Measurements from ENCODE around the gene F8A1.
A peak's percentile ranks its signal among the peaks of the same experiment; 100 is the strongest.
"Not testable (repeated sequence)": the region's sequence is repeated elsewhere in the genome, so short reads cannot be mapped to it uniquely, and the experiment has no call there.

The F8A1 gene

DNA sequence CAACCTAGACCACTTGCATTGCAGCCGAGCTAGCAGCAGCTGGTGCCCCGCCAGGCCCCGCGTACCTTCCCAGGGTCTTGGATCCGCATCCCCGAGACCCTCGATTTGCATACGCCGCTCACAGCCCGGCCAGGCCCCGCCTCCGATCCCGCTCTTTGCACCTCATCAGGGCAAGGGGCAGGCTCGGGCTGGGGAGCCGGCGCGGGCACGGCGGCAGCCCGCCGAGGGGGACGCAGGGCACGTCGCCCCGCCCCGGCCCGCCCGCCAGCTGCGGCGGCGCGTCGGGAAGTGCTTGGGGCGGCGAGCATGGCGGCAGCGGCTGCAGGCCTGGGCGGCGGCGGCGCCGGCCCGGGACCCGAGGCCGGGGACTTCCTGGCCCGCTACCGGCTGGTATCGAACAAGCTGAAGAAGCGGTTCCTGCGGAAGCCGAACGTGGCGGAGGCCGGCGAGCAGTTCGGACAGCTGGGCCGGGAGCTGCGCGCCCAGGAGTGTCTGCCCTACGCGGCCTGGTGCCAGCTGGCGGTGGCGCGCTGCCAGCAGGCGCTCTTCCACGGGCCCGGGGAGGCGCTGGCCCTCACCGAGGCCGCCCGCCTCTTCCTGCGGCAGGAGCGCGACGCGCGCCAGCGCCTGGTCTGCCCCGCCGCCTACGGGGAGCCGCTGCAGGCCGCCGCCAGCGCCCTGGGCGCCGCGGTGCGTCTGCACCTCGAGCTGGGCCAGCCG lies at the start of gene F8A1:
TSS of gene F8A1 (plus strand) at position 287 of the 720 bp plus-strand sequence. CDS start at position 307, 20 bp downstream.
- peak; percentile 49 for DNase-seq (ENCODE audit: low spot score)

DNA sequence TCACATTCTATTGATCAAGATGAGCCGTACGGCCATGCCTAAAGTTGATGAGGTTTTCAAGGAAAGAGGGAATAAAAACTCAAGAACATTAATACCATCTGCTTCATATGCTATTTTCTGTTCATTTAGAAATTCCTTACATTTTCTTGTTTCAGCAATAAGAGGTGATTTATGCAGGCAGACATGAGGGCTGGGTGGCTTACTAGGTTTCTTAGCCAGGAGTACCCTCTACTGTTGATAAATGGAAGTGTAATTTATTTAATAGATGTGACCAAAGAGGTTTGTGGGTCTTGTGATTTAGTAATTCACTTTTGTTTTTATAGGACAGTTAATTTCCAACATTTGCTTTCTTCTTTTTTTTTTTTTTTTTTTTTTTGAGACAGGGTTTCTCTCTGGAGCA lies 45.3 kb upstream of the F8A1 start:
- peak; percentile 52 for DNase-seq (ENCODE audit: low spot score)

DNA sequence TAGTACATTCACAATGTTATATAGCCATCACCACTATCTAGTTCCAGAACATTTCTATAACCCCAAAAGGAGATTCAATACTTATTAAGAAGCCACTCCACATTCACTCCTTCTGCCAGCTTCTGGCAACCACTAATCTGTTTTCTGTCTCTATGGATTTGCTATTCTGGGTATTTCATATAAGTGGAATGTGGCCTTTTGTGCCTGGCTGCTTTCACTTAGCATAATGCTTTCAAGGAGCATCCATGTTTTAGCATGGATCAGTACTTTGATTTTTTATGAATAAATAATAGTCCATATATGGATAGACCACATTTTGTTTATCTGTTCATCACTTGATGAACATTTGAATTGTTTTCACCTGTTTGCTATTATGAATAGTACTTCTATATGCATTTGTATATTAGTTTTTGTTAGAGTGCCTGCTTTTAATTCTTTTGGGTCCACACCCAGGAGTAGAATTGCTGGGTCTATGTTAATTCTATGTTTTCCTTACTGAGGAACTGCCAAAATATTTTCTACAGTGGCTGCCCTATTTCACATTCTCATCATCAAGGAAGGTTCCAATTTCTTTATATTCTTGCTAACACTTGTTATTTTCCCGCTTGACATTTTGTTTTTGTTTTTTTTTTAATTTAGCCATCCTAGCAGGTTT lies 35.1 kb upstream of the F8A1 start:
- no peak for DNase-seq (ENCODE audit: low spot score)

DNA sequence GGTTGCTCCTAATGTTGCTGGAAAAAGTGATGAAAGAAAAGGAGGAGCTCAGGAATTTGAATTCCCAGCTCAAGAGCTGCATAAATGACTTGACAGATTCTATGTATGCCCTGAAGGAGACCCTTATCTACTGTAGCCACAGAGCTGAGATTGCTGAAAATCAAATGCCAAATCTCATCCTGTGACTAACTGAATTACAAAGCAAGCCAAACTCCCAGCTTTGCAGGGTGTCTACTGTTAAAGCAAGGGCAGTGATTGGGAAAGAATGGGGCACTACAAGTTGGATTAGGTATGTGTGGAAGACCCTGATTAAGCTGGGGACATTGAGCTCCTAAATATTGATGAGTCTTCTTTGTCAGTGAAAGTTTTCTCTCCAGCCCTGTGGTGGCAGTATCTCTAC lies 30.9 kb upstream of the F8A1 start:
- no peak for DNase-seq (ENCODE audit: low spot score)

DNA sequence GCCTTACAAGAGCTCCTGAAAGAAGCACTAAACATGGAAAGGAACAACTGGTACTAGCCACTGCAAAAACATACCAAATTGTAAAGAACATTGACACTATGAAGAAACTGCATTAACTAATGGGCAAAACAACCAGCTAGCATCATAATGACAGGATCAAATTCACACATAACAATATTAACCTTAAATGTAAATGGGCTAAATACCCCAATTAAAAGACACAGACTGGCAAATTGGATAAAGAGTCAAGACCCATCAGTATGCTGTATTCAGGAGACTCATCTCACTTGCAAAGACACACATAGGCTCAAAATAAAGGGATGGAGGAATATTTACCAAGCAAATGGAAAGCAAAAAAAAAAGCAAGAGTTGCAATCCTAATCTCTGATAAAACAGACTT lies 17.6 kb upstream of the F8A1 start:
- not testable (repeated sequence) for DNase-seq (ENCODE audit: low spot score)

DNA sequence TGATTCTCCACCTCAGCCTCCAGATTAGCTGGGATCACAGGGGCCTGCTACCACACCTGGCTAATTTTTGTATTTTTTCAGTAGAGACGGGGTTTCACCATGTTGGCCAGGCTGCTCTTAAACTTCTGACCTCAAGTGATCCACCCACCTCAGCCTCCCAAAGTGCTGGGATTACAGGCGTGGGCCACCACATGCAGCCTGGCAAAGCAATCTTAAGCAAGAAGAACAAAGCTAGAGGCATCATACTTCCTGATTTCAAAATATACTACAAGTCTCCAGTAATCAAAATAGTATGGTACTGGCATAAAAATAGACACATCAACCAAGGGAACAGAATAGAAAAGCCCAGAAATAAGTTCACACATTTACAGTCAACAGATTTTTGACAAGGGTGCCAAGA lies 12.8 kb upstream of the F8A1 start:
- DNase-seq (ENCODE audit: low spot score) = no peak

DNA sequence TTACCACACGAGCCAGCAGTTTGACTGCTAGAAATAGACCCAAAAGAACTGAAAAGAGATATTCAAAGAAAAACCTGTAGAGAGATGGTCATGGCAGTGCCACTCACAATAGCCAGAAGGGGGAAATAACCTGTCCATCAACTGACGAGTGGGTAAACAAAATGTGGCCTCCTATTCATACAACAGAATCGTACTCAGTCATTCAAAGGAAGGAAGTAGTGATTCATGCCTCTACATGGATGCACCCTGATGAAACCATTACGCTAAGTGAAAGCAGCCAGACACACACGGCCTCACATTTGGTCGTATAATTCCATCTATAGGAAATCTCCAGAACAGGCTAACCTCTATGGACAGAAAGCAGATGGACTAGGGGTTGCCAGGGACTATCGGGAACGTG lies 2.1 kb upstream of the F8A1 start:
- not testable (repeated sequence) for DNase-seq (ENCODE audit: low spot score)

DNA sequence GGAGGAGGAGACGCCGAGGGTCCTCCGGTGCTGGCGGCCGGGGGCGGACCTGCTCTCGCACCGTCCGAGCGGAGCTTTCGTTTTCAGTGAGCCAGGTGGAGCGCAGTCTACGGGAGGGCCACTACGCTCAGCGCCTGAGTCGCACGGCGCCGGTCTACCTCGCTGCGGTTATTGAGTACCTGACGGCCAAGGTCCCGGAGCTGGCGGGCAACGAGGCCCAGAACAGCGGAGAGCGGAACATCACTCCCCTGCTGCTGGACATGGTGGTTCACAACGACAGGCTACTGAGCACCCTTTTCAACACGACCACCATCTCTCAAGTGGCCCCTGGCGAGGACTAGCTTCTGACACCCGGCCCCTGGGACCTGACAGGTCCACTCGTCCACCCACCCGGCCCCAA lies 1.1 kb upstream of the F8A1 start:
- not testable (repeated sequence) for DNase-seq (ENCODE audit: low spot score)

- not testable (repeated sequence) for DNase-seq (ENCODE audit: low spot score)
These were observed 606 bp upstream of the F8A1 start for GRCh38 chrX:154885549-154885948.

GRCh38 chrX:154886789-154887221 lies 650 bp downstream of the F8A1 start:
- not testable (repeated sequence) for DNase-seq (ENCODE audit: low spot score)

DNA sequence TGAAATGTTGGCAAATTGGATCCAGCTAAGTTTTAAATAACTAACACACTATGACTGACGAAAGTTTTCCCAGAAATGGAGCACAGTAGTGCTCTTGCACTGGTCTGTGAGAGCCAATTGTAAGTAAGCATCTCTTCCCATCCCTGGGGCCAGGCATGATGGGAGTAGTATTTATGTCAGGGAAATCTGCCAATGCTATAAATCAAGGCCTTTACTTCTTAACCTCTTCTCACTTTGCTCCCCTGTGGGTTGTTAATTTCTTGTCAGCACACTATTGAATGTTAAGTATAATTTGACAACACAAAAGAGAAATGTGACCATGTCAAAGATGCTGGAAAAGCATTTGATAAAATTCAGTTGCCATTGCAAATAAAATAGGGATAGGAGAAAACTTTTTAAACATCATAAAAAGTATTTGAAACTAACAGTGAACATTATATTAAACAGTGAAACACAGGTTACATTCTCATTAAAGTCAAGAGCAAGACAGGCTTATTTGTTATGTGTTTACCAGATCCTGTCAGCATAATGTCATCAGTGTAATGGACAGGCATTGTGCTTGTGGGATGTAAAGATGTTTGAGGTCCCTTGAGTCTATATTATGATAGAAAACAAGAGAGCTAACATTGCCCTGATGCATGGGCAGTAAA lies 5.0 kb downstream of the F8A1 start:
- no peak for DNase-seq (ENCODE audit: low spot score)

GRCh38 chrX:154892296-154892695 lies 6.1 kb downstream of the F8A1 start:
- no peak for DNase-seq (ENCODE audit: low spot score)

GRCh38 chrX:154900323-154900722 lies 14.2 kb downstream of the F8A1 start:
- DNase-seq (ENCODE audit: low spot score) = no peak

DNA sequence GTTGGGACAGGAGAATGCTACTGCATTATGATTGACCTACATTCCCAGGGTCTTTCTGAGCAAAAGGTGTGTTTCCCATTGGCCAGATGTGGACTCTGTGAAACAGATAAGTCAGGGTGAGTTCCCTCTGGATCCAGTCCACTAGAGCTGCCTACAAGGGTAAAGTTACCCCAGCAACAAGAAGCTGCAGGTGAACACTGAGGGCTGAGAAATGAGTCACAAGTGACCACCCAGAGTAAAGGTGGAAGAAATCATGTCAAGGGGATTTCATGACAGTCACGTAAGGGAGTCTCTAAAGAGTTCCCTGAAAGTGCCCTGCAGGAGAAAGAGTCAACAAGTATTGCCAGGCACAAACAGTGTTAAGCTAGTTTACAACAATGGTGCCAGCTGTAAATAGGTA lies 16.3 kb downstream of the F8A1 start:
- no peak for DNase-seq (ENCODE audit: low spot score)

- no peak for DNase-seq (ENCODE audit: low spot score)
These were observed 22.7 kb downstream of the F8A1 start for GRCh38 chrX:154908821-154909220.

GRCh38 chrX:154910048-154910447 lies 23.9 kb downstream of the F8A1 start:
- DNase-seq (ENCODE audit: low spot score) = not testable (repeated sequence)

GRCh38 chrX:154910528-154910927 lies 24.4 kb downstream of the F8A1 start:
- DNase-seq (ENCODE audit: low spot score) = not testable (repeated sequence)

GRCh38 chrX:154914052-154914451 lies 27.9 kb downstream of the F8A1 start:
- DNase-seq (ENCODE audit: low spot score) = no peak

DNA sequence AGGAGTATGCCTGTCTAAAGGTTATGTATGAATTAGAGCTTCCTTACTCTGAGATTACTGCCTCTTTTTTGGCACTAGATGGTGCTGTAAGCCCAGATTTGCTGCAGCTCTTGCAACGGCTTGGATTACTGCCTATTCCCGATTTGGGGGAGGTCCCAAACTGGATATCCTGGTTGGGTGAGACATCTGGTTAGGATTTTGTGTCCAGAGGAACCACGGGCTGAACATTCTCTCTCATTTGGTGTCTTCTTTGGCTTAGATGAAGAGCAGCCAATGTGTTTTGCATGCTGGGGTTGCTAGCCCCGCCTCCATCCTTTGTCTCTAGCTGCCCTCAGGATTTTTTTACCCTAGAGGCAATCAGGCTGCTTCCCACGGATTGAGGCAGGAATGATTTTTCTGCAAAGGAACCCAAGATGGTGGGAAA lies 31.9 kb downstream of the F8A1 start:
- peak; percentile 20 for DNase-seq (ENCODE audit: low spot score)

DNA sequence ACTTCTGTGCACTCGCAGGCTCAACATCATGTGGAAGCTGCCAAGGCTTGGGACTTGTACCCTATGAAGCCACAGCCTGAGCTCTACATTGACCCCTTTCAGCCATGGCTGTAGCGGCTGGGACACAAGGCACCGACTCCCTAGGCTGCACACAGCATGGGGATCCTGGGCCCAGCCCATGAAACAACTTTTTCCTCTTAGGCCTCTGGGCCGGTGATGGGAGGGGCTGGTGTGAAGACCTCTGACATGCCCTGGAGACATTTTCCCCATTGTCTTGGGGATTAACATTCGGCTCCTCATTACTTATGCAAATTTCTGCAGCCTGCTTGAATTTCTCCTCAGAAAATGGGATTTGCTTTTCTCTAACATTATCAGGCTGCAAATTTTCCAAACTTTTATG lies 38.6 kb downstream of the F8A1 start:
- DNase-seq (ENCODE audit: low spot score) = not testable (repeated sequence)
